ENCODE data around the gene SETD3. TPM values are rescaled to one million over a fixed set of nuclear protein-coding genes. Genes with fewer than 3 reads are reported as not detected.

Gene SETD3
- total and polyA plus RNA-seq, 8 donors: 14.0 to 32.7 (median 28.1) TPM

DNA sequence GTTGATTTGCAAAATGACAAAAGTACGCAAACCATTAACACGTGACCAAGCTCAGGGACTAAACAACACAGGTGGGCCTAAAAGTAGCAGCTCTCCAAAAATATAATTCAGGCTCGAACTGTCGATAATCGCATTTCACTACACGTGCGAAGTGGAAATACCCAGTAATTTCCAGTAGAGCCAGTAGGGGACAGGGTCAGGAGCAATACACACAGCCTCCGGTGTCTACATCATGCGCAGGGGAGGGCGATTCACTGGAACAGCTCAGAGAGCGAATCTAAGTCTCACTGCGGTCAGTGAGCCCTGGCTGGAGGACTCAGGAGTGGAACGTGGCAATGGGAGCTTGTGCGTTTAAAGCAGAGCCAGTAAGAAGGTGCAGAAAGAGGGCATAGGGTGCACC lies 40.4 kb downstream of the SETD3 start:
- WGBS, 2 donors: 89 to 96% methylated on average over 14 of the region's 14 CpGs
- H3K27me3 ChIP-seq: no peaks in the 10 kb centered on the region
- no peak overlapping the region for H3K27ac ChIP-seq
- intact Hi-C loops (cut with DNase I): no loop called here
- FAIRE-seq (no peak), DNase-seq (no peak), ATAC-seq (no peak)
- TF ChIP-seq, protein P1, sequence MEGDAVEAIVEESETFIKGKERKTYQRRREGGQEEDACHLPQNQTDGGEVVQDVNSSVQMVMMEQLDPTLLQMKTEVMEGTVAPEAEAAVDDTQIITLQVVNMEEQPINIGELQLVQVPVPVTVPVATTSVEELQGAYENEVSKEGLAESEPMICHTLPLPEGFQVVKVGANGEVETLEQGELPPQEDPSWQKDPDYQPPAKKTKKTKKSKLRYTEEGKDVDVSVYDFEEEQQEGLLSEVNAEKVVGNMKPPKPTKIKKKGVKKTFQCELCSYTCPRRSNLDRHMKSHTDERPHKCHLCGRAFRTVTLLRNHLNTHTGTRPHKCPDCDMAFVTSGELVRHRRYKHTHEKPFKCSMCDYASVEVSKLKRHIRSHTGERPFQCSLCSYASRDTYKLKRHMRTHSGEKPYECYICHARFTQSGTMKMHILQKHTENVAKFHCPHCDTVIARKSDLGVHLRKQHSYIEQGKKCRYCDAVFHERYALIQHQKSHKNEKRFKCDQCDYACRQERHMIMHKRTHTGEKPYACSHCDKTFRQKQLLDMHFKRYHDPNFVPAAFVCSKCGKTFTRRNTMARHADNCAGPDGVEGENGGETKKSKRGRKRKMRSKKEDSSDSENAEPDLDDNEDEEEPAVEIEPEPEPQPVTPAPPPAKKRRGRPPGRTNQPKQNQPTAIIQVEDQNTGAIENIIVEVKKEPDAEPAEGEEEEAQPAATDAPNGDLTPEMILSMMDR (IDR thresholded peaks at IDR 0.05): no peak
- no peaks in the 10 kb centered on the region for H3K36me3 ChIP-seq
- H3K4me3 ChIP-seq: no peak overlapping the region
- H3K4me1 ChIP-seq: no peaks in the 10 kb centered on the region
- H3K9me3 ChIP-seq: no peaks in the 10 kb centered on the region

DNA sequence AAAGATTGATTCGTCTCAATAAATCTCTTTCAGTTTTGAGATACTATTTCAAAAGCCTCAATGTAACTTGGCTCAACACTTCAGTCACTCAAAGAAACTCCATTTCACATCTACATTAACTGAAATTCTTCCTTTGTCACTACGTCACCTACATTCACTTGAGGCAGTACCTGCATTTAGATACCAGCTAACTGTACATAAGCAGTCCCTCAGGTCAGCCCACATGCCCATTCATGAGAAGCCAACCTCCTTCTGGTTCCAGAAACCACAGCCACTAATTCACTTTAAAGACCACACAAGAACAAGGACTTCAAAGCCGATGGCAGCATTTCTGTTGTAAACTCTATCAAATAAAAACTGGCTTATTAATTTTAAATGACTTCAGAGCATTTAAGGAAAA lies 43.0 kb downstream of the SETD3 start:
- H3K27me3 ChIP-seq: no peaks in the 10 kb centered on the region
- no peaks in the 10 kb centered on the region for H3K9me3 ChIP-seq
- TF ChIP-seq, protein P1 (IDR thresholded peaks at IDR 0.05): no peak
- FAIRE-seq: no peak
- H3K4me1 ChIP-seq: no peaks in the 10 kb centered on the region
- no peak for ATAC-seq
- H3K27ac ChIP-seq: no peak overlapping the region
- 62 to 99% methylated on average over 3 of the region's 3 CpGs for WGBS, 2 donors
- intact Hi-C loops (cut with DNase I): no loop called here
- no peak for DNase-seq
- H3K4me3 ChIP-seq: no peak overlapping the region
- H3K36me3 ChIP-seq: no peaks in the 10 kb centered on the region

DNA sequence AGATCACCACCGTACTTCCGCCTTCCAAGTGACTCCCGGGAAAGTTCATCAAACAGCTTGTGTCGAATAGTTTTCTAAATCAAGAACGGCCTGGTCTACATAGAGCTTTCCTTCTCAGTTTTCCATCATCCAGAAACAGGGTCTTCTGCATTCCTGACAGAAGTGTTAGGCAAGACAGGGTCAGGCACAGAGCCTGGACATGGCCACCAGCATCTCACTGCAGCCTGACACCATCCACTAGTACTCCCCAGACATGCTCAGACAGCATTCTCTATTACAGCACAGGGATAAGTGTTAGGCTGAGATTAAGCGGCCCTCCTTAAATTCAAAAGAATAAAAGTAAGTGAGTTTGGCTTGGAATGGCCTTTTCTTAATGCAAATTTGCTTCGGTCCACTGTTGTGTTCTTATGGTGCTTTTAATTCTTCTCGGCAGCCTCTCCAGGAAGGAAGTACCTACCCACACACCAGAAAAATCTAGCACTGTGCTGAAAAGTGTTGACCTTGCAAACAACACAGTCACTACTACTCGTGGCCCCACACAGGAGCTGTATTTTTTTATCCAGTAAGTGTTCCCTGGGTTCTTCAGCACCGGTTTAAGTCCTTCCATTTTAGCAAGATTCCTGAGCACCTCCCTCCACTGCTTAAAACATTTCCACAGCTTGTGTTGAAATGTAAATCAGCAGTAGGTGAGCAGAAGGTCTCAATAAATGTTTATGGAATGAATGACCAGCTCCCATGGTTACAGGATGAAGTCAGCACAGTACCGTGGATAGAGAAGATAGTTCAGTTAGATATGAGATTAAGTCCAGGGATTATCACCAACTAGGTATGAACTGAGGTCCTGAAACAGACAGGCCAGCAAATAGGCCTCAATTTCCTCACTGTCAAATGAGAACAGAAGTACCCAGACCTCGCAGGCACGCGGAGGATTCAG lies 44.1 kb downstream of the SETD3 start:
- ATAC-seq: peak in 2 of 4 donors; percentile 53 to 64
- FAIRE-seq: no peak
- no peak for DNase-seq
- Histone ChIP-seq H3K9me3 (no peaks in the 10 kb centered on the region), H3K36me3 (no peaks in the 10 kb centered on the region), H3K4me1 (peaks cover 0 to 4% (median 0%) of the 10 kb centered on the region in 3 donors), H3K27ac (no peak overlapping the region), H3K27me3 (no peaks in the 10 kb centered on the region), H3K4me3 (no peak overlapping the region)
- TF ChIP-seq, protein P1 (IDR thresholded peaks at IDR 0.05): no peak
- WGBS, 2 donors: 83 to 84% methylated on average over 14 of the region's 14 CpGs
- intact Hi-C loops (cut with DNase I): no loop called here

DNA sequence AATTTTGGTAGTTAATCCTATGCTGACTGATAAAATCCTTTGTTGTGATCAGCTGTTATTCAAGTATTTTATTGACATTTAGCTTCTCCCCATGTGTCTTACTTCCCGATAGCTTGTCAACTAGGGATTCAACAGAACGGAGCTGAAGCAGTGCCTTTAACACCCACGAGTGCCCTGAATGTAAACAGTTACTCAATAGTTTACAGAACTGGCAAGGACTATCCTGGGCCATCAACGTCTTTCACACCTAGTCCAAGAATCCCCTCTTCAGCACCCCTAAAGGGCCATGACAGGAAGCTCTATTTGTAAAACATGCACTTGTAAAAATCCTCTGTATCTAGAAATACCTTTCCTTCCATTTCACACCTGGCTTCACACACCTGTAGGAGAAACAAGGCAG lies 45.3 kb downstream of the SETD3 start:
- Histone ChIP-seq H3K36me3 (no peaks in the 10 kb centered on the region), H3K27ac (no peak overlapping the region), H3K4me3 (no peak overlapping the region), H3K9me3 (no peaks in the 10 kb centered on the region), H3K27me3 (no peaks in the 10 kb centered on the region), H3K4me1 (peaks cover under 1 to 7% (median 5%) of the 10 kb centered on the region in 3 donors)
- ATAC-seq (no peak), DNase-seq (no peak), FAIRE-seq (no peak)
- TF ChIP-seq, protein P1 (IDR thresholded peaks at IDR 0.05): no peak
- WGBS, 2 donors: 30% methylated on average over 4 of the region's 4 CpGs
- intact Hi-C loops (cut with DNase I): no loop called here

DNA sequence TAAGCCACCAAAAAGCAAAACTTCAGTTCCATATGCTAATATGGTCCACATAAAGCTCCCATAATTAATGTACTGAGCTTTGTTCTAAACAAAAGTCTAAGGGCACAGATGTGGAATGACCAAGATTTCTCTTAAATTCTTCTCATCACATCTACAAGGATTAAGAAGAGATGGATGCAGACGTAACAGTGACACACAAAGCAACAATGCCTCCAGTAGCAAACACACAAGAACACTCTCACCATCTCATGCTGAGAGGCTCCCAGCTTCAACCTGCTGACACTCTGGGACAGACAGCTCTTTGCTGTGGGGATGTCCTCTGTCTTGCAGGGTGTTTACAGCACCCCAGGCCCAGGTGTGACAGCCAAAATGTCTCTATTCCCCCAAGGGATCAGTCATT lies 48.2 kb downstream of the SETD3 start:
- 82 to 100% methylated on average over 1 of the region's 1 CpG for WGBS, 2 donors
- TF ChIP-seq, protein P1 (IDR thresholded peaks at IDR 0.05): no peak
- intact Hi-C loops (cut with DNase I): no loop called here
- Histone ChIP-seq H3K27me3 (no peaks in the 10 kb centered on the region), H3K36me3 (no peaks in the 10 kb centered on the region), H3K27ac (no peak overlapping the region), H3K4me3 (no peak overlapping the region), H3K9me3 (no peaks in the 10 kb centered on the region), H3K4me1 (peaks cover 4 to 9% (median 8%) of the 10 kb centered on the region in 3 donors)
- DNase-seq (no peak), FAIRE-seq (no peak), ATAC-seq (no peak)
